NAMALWA (cell line): ENCODE data around the gene CNOT2.
"Not testable (repeated sequence)": the region's sequence is repeated elsewhere in the genome, so short reads cannot be mapped to it uniquely, and the experiment has no call there.

Experiments used
- DNase-seq: peaks from one replicate; pipeline ENCODE4 v3.0.0-alpha.2; 2015; ENCODE audit warnings: low spot score

The CNOT2 gene

DNA sequence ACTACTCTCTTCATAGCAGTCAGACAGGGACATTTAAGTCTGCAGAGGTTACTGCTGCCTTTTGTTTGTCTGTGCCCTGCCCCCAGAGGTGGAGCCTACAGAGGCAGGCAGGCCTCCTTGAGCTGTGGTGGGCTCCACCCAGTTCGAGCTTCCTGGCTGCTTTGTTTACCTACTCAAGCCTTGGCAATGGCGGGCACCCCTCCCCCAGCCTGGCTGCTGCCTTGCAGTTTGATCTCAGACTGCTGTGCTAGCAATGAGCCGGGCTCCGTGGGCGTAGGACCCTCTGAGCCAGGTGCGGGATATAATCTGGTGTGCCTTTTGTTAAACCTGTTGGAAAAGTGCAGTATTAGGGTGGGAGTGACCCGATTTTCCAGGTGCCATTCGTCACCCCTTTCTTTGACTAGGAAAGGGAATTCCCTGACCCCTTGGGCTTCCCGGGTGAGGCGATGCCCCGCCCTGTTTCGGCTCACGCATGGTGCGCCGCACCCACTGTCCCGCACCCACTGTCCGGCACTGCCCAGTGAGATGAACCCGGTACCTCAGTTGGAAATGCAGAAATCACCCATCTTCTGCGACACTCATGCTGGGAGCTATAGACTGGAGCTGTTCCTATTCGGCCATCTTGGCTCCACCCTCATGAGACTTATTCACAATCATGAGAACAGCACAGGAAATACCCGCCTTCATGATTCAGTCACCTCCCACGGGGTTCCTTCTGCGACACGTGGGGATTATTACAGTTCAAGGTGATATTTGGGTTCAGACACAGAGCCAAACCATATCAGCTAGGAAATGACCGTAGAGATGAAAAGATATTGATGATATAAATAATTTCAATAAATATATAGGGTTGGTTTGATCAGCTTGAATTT is 61.7 kb downstream of the CNOT2 start:
- not testable (repeated sequence) for DNase-seq

DNA sequence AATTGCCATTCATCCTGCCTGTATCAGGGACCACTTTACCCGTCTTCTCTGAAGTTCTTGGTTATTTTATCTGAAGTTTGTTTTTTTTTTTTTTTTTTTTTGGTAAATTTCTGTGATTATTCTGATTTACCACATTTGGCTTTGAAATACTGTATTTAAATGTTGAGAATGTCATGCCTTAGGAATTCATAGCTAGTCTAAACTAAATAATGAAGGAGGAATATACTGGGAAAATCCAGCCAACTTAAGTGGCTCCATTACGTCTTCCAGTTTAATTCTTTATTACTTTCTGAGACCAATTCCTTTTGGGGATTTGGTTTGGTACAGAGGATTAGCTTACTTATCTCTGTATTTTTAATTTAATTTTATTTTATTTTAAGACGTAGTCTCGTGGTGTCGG is 62.6 kb downstream of the CNOT2 start:
- no peak for DNase-seq

DNA sequence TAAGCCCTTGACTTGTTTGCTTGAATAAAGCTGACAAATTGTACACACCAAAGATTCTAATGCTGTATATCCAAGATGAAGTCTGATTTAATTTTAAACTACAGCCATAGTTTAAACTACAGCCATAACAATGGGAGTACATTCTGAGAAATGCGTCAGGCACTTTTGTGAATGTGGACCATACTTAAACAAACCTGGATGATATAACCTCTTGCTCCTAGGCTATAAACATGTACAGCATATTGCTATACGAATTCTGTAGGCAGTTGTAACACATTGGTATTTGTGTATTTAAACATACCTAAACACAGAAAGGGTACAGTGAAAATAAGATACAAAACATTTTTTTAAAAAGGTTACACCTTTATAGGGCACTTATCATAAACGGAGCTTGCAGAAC is 63.4 kb downstream of the CNOT2 start:
- DNase-seq, result no peak

DNA sequence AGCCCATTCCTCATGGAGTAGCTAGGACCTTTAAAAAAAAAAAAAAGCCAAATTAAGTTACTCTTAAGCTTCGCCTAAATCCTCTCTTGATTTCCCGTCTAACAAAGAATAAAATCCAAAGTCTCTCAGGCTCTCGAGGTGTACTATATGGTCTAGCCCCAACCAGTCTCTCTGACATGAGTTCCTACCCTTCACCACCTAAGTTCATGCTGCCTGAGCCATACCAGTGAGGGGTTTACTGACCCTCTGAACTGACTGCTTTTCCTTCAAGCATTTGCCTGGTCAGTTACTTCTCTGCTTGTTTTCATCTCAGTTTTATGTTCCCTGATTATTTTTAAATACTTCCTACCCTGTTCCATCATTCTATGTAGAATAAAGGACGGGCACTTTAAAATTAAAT is 64.6 kb downstream of the CNOT2 start:
- no peak for DNase-seq

DNA sequence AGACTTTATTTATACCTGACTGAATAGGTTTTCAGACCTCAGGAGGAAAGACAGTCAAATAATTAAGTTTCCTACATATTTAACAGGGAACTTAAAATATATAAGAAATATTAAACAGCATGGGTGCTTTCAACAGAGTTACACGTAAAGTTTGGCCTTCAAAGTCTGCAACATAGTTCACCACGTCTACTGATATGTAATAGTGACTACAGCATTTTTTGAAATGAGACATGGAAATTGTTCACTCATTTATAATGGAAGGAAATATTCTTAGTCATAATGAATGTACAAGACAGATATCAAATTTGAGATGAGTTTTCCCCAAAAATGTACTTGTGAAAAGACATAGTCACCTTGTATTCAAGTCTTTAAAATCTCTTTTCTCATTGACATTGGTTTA is 66.1 kb downstream of the CNOT2 start:
- DNase-seq, result no peak

DNA sequence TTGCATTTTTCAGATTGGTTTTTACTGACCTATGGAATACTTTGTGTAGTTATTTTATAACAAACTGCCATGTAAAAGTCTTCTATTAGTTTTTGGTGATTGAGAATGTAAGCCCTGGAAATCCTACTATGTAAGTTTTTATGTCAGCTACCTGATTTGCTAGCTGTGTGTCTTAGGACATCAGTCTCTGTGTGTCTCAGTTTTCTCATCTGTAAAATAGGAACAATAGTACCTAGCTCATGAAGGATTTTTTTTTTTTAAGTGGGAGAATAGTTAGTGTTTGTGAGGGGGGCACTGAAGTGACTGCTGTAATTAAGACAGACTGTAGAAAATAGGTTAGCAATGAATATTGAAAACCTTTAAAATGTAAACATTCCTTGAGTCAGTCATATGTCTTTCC is 70.9 kb downstream of the CNOT2 start:
- DNase-seq, result no peak

DNA sequence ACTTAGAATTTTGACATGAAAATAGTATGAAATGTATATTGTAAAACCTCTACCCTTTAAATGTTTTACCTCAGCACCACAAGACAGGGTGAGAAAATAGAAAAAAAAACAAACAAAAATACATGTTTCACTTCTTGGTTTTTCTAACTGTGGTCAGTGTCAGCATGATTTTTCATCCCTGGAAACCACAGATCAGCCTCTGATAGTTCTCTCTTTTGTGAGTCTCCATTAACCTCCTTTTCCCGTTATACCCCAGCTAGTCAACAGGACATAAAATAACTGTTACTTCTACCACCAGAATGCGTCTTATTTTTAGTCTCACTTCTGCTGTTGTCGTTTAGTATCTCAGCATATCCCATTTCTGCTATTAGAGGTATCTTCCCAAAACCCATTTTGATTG is 74.5 kb downstream of the CNOT2 start:
- DNase-seq, result peak; percentile 58

DNA sequence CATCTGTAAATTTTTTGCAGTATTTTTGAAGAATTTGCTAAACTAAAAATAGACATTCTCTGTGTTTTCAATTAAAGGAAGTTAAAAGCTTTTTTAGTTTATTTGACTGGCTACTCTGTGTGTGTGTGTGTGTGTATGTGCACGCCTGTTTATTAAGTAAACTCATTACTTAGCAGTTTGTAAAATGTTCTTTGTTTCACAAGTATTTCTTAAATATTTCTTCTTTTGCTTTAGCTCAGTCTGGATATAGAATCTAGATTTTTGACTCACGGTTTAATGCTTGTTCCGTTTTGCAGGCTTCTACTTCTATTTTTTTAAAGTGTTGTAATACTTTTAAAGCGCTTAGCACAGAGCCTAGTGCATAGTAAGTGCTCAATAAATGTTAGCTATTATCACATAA is 76.4 kb downstream of the CNOT2 start:
- no peak for DNase-seq

DNA sequence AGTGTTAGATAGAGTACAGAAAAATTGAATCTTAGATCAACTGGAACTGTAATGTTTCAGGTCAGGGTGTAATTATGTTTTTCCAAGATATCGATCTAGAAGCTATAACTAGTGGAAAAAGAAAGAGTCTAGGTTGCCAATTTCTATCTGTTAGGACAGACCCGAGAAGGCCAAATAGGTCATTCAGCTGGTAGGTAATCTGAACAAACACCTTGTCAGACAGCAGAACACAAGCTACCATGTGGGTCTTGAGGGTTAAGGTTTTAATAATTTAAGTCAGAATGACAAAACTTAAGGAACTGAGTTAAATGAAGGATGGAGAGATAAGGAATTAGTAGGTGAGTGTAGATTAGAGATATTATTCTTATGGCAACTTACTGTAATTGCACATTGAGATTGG is 78.0 kb downstream of the CNOT2 start:
- DNase-seq, result no peak

DNA sequence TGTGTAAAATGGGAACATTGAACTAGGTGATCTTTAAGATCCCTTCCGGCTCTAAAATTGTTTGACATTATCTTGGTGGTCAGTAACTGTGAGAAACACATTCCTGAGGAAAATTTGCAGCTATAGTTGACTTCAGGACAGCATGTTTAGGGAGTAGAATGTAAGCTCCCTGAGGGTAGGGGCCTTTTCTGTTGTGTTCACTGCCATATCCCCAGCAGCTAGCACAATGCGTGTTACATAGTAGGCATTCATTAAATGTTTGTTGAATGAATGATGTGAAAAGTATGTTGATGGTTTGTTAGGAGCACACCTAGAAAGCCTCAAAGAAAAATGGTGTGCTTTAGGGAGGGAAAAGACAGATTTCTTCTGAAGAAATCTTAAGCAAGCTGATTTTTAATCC is 84.3 kb downstream of the CNOT2 start:
- no peak for DNase-seq

DNA sequence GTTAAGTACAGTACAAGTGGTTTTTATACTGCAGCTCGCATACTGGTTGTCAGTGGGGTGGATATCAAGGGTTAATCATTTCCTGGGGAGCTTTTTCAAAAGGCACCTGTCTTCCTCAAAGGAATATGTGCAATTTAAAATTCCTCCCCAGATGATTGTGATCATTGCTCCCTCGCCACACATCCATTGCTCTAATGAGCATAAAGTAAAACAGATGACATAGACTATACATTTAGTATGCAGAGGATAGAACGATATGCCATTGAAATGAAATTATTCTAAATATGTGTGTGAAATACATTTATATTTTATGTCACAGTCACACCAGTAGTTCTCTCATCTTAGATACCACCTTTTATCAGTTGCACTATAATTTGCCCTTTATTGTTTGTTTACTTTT is 86.5 kb downstream of the CNOT2 start:
- DNase-seq, result no peak

DNA sequence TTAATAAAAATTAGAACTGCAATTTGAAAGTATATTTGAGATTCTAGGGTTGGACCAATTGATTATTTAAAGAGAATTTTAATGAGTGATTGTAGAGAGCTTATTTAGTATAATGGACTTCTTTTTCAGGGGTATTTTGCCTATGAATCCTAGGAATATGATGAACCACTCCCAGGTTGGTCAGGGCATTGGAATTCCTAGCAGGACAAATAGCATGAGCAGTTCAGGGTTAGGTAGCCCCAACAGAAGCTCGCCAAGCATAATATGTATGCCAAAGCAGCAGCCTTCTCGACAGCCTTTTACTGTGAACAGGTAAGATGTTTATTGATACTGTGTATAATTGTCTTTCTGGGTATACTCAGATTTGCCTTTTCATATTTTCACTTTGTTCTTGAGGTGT is 86.9 kb downstream of the CNOT2 start:
- DNase-seq, result no peak

DNA sequence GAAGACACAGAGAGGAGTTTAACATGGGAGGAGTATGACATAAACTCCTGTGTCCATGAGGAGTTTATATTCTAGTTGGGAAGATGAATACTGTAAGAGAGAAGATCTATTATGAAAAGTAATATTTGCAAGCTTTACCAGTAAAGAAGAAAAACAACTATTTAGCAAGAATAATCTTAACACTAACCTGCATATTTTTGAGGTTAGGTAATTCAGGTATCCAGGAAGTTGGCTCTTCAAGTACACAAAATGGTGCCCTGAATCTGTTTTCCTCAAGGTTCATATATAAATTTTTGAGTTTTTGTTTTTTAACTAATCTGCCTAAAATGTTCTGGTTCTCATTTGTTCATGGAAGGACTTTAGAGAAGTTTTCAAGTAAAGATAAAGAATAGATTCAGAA is 89.0 kb downstream of the CNOT2 start:
- no peak for DNase-seq

DNA sequence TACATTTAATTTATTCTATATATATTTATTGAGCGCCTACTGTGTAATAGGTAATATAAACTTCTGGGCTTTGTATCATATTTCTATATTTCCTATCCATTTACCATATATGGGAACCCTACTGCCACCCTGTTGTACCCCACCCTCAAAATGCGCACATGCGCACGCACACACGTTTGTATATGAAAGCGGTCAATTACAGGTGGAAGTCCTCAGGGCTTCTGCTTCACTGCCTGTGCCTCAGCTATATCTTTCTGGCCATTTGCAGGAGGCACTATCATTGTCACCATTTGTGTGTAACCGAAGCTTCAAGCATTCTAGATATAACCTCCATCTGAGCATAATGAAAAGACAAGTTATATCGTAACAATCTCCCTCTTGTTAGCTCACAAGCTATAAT is 91.5 kb downstream of the CNOT2 start:
- DNase-seq, result no peak

DNA sequence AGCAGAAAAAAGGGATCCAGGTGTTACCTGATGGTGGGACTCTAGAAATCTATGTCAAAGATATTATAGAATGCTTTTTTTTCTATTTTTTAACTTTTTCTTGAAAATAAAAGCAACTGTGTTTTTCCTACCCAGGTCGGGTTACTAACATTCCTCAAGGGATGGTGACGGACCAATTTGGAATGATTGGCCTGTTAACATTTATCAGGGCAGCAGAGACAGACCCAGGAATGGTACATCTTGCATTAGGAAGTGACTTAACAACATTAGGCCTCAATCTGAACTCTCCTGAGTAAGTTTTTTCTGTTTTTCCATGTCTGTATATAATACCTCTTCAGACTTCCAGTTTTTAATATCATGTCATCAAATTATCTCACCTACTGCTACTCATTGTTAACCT is 95.3 kb downstream of the CNOT2 start:
- no peak for DNase-seq

DNA sequence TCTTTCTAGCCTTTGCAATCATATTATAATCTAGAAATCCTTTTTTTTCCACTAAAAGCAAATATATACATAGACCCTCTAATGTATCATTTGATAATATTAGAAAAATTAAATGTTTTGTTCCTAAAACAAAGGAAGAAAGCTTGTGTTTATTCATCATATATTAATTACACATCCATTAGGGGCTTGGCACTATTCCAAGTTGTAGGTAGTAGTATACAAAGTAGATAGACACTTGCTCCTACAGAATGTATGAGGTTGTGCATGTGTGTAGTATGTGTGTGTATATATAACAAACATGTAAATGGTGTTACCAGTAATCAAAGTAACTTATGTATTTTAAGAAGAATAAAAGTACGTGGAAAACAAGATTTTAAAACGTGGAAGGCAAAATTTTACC is 107.8 kb downstream of the CNOT2 start:
- no peak for DNase-seq

DNA sequence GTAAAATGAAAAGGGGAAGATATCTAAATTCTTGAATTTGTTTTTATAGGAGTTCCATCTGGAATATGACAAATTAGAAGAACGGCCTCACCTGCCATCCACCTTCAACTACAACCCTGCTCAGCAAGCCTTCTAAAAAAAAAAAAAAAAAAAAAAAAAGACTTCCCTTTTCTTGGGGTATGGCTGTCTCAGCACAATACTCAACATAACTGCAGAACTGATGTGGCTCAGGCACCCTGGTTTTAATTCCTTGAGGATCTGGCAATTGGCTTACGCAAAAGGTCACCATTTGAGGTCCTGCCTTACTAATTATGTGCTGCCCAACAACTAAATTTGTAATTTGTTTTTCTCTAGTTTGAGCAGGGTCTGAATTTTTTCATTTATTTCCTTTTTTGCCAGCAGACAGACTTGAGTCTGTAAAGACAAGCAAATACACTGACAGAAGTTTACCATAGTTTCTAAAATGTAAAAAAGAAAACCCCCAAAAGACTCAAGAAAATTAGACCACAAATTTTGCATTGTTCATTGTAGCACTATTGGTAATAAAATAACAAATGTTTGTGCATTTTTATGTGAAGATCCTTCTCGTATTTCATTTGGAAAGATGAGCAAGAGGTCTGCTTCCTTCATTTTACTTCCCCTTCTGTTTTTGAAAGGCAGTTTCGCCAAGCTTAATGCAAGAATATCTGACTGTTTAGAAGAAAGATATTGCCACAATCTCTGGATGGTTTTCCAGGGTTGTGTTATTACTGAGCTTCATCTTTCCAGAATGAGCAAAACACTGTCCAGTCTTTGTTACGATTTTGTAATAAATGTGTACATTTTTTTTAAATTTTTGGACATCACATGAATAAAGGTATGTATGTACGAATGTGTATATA is 110.8 kb downstream of the CNOT2 start:
- no peak for DNase-seq

DNA sequence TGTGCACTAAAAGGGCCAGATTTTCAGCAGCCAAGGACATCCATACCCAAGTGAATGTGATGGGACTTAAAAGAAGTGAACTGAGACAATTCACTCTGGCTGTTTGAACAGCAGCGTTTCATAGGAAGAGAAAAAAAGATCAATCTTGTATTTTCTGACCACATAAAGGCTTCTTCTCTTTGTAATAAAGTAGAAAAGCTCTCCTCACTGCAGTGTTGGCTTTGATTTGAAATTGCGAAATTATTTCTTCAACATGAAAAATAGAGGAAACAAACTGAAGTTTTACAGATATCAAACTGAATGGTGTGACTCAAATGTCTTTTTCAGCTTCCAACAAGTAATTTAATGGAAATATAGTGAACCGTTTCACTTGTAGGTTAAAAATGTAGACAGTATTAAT is 111.6 kb downstream of the CNOT2 start:
- DNase-seq, result no peak

DNA sequence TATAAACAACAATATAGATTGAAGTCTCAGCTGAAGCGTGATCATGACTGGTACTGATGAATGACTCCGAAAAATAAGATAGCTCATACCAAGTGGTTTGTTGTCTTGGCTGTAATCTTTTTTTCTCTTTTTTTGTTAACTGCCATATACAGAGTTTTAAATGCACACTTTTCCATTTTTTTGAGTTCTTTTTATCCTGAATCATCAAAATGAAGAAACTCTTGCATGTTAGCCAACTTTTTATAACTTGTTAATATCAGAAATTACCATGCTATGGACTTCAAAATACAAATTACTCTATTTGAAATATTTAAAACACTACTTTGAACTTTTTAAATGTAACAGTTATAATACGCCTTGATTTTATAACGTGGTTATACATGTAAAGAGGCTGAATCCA is 112.7 kb downstream of the CNOT2 start:
- no peak for DNase-seq

DNA sequence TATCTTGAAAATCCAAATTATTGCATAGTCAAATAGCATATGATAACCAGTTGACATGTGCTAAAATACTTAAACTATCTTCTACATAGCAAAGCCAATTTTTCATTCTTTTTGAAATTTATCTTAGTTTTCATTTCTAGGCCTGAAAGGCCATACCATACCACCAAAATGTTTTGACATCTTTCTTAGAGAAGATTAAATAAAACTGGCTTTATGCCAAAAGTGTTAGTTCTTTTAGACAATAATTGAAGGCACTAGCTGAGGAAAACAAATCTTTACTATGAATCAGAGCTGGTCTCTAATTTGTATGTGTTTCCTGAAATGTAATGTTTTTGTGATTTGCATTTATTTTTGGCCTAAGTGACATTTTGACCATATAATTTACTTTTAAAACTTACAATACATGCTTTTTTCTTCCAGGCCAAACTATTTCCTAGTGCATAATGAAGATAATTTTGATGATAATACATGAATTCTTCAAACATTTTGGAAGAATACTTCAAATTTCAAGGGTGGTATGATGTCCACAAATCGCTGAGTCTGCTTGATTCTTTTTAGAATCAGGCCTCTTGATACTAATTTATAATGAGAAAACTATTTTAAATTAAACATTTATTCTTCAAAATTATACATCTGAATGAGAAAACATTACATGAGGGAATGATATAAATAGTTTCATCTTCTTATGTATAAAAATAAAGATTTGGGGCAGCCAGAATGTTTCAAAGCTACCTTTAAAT is 116.4 kb downstream of the CNOT2 start:
- no peak for DNase-seq

DNA sequence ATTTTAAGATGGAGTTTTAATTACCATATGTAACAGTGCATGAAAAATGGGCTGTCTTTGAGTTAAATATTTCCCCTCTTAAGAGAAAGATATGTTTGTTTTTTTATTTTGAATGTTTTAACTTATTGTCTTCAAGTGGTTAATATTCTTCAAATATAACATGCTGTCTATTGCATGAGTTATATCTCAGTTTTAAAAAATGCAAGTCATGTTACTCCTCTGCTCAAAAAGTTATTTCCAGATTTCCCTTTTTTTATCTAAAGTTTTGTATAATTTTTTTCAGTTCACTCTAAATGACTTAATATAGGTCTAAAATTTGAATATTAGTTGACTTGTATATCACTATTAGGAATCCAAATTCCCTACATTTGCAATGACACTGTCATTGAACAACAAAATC is 117.0 kb downstream of the CNOT2 start:
- DNase-seq, result no peak

DNA sequence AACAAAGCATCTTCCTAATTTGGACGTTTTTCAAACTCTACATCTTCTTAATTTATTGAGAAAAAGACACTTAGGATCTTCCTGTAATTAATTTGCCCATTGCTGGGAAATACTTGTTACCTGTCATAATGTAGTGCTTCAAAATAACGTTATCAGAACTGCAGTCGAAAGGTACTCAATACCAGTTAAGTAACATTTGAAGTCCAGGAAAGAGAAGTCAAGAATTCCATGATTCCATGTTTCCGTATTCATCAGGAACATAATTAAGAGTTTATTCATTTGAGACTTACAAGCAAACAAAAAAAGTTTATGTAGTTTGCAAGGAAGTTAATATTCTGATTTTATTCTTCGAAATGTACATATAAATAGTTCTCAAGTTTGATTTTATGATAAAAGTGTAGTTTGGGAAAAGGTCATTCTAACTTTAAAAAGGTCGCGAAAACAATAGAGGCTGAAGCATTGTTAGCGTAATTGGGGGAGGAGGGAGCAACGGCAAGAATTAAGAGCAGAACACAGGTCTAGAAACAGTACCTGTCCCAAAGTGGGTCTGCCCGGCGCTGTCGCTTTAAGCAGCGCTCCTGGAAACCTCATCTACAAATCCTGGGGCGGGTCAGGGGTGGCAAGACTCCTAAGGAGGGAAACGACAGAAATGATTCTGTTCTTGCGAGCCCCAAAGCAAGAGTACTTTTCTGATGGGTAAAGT is 121.6 kb downstream of the CNOT2 start:
- DNase-seq, result no peak
